Stimulated activated CD4-positive, alpha-beta T cell treated with anti-CD3 and anti-CD28 coated beads, TNF-alpha, amount 100 ng/mL, for 24 hours (primary cell): ENCODE results near the gene ACO2.
"Not testable (repeated sequence)": the region's sequence is repeated elsewhere in the genome, so short reads cannot be mapped to it uniquely, and the experiment has no call there.

Source experiments
- DNase-seq, 3 experiments: peaks; one replicate each; pipeline ENCODE4 v3.0.0-alpha.2; 2020; ENCODE audit warnings: low read depth in 3 of 3

Gene ACO2

GRCh38 chr22:41568811-41569210 is 99.9 kb downstream of the ACO2 start:
- DNase-seq: no peak

GRCh38 chr22:41570221-41570620 is 101.3 kb downstream of the ACO2 start:
- no peak for DNase-seq

- no peak for DNase-seq
Observed at GRCh38 chr22:41571786-41572185, 102.9 kb downstream of the ACO2 start.

GRCh38 chr22:41572305-41572704 is 103.4 kb downstream of the ACO2 start:
- DNase-seq: not testable (repeated sequence)

- no peak for DNase-seq
Observed at GRCh38 chr22:41573677-41574076, 104.8 kb downstream of the ACO2 start.

GRCh38 chr22:41574847-41575381 is 106.0 kb downstream of the ACO2 start:
- no peak for DNase-seq

GRCh38 chr22:41575533-41575932 is 106.6 kb downstream of the ACO2 start:
- DNase-seq: no peak

- peak in 1 of 3 experiments; percentile 19 for DNase-seq
Observed at GRCh38 chr22:41576877-41577276, 108.0 kb downstream of the ACO2 start.

GRCh38 chr22:41578114-41578513 is 109.2 kb downstream of the ACO2 start:
- no peak for DNase-seq
